GM12872 (cell line): ENCODE results near the gene RASGRF2.

Source experiments
- TF ChIP-seq, protein P1 (sequence below): IDR thresholded peaks from 3 replicates; pipeline ENCODE4 v1.5.1; 2011; ENCODE audit warnings: low read depth, mild to moderate bottlenecking, low read length, moderate library complexity; ENCODE audit not compliant: insufficient read depth

The RASGRF2 gene

DNA sequence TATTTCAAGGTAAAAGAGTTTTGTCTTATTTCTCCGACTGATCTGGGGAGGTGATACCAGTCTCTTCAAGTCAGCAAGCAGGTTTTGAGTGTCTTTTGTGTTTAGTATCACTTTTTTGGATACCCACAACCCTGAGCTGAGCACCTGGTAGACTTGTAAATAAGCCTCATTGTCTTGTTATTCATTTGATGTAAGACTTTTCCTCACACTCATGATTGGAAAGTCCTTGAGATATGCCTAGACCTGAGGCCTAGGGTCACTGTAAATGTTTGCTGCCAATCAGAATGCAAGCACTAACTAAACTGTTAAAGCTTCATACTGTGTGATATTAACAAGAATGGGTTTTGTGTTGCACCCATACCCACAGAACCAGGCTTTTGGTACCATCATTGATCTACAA is 172.2 kb downstream of the RASGRF2 start:
- TF ChIP-seq, protein P1, sequence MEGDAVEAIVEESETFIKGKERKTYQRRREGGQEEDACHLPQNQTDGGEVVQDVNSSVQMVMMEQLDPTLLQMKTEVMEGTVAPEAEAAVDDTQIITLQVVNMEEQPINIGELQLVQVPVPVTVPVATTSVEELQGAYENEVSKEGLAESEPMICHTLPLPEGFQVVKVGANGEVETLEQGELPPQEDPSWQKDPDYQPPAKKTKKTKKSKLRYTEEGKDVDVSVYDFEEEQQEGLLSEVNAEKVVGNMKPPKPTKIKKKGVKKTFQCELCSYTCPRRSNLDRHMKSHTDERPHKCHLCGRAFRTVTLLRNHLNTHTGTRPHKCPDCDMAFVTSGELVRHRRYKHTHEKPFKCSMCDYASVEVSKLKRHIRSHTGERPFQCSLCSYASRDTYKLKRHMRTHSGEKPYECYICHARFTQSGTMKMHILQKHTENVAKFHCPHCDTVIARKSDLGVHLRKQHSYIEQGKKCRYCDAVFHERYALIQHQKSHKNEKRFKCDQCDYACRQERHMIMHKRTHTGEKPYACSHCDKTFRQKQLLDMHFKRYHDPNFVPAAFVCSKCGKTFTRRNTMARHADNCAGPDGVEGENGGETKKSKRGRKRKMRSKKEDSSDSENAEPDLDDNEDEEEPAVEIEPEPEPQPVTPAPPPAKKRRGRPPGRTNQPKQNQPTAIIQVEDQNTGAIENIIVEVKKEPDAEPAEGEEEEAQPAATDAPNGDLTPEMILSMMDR = no peak

DNA sequence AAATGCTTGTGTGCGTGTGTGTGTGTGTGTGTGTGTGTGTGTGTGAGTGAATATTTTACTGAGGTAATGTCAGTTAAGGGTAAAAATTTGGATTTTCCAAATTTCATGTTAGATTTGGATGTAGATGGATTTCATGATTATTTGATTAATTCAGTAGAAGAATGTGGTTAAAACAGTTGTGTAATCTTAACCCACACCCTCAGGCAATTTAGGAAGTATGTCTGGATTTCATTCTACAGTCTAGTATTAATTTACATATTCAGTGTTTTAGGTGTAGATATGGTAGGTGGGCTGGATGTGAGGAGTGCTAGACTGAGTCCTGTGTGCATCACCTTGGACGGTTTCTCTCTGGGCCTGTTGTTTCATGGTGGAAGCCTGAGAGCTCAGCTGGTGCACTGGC is 173.9 kb downstream of the RASGRF2 start:
- TF ChIP-seq, protein P1 = no peak

DNA sequence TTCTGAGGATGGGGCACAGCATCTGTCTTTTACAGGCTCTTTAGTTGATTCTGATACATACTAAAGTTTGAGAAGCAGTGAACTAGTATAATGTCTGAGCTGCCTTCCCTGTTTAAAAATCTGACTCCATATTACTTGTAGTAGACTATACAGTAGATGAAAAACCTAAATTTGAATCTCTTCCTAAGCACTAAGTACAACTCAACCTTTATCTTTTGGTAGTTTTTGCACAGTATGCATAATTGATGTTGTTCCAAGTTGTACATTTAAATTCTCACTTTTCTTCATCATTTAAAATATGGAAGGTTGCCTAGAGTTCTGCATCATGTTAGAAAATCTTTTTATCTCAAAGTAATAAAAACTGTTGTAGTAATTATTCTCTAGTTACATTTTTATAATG is 174.4 kb downstream of the RASGRF2 start:
- TF ChIP-seq, protein P1 = no peak

DNA sequence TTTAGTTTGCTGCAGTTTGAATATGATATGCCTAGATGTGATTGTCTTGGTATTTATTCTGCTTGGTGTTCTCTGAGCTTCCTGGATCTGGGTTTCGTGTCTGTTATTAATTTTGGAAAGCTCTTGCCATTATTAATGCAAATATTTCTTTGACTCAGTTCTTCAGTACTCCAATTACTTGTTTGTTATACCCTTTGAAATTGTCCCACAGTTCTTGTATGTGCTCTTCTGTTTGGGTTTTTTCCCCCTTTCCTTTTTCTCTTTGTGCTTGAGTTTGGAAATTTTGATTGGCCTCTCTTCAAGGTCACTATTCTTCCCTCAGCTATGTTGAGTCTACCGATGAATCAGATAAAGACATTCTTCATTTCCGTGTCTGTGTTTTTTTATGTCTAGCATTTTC is 176.4 kb downstream of the RASGRF2 start:
- TF ChIP-seq, protein P1 = no peak

DNA sequence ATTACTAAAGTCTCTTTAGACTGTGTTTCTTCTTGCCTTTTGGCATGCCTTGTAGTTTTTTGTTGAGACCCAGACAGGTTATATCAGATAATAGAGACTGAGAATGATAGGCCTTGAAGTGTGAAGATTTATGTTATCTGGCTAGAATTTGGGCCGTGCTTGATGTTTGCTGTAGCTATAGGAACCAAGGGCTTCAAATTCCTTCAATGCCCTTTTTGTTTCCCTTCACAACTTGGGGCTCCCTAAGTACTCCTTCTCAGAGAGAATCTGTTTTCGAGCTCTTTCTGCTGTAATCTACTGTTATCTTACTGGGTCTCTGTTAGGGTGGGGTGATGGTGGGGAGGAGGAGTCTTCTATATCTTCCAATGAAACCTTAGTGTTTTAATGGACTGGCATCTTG is 177.7 kb downstream of the RASGRF2 start:
- TF ChIP-seq, protein P1 = no peak

DNA sequence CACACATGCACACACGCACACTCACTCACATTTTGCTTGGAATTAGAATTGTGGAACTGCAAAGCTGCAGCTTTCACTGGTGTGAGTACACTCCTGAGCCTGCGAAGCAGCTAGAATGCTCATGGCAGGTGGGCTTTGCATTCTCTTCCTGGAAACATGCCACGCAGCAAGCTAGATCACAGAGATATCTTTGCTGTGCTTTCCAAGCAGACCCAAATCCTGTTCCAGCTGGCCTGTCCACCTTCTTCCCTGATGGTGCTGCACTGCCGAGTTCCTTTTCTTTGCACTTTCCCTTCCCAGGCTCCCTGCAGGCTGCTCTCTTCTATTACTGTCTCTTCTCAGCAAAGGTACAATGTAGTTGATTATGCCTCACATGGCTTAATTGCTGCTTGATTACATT is 180.3 kb downstream of the RASGRF2 start:
- TF ChIP-seq, protein P1 = no peak

DNA sequence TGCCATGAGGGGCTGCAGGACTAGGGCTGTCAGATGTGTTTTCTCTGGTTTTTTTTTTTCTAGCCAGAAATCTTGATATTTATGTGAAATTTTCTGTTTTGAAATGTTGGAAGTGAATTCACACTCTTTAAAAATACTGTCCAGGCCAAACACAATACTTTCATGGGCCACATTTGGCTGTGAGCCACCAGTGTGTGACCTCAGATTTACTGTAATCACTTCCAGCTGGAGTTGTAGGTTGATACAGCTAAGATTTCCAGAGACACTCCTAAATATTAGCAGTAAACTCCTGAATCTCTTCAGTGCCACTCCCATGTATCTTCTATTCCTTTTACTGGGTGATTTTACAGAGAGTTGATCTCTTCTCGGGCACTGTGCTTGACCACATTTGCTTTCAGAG is 180.8 kb downstream of the RASGRF2 start:
- TF ChIP-seq, protein P1 = no peak

DNA sequence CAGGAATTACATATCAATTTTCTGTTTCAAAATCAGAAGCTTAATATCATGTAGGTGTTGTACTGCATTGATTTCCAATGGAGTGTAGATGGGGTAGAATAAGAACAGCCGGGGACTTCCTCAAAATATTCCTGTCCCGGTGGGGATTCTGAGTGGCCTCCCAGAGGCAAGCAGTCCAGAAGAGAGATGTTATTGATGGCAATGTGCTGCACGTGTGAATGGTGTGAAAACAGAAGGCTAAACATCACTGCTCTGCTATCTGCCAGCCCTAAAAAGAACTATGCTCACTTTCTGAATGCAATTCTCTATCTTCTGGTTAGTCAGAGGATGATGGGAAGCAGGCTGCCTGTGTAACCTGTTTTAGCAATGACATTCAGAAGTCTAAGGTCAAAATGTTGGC is 181.9 kb downstream of the RASGRF2 start:
- TF ChIP-seq, protein P1 = no peak
